HG03139 (cell line): Measurements from ENCODE around the gene KCNQ5.
"Not testable (repeated sequence)": the region's sequence is repeated elsewhere in the genome, so short reads cannot be mapped to it uniquely, and the experiment has no call there.

Source experiments
- ATAC-seq: cut with Tn5 transposase; IDR thresholded peaks from one replicate; pipeline ENCODE4 v1.9.1; 2021; ENCODE audit not compliant: unreplicated experiment

Gene KCNQ5

DNA sequence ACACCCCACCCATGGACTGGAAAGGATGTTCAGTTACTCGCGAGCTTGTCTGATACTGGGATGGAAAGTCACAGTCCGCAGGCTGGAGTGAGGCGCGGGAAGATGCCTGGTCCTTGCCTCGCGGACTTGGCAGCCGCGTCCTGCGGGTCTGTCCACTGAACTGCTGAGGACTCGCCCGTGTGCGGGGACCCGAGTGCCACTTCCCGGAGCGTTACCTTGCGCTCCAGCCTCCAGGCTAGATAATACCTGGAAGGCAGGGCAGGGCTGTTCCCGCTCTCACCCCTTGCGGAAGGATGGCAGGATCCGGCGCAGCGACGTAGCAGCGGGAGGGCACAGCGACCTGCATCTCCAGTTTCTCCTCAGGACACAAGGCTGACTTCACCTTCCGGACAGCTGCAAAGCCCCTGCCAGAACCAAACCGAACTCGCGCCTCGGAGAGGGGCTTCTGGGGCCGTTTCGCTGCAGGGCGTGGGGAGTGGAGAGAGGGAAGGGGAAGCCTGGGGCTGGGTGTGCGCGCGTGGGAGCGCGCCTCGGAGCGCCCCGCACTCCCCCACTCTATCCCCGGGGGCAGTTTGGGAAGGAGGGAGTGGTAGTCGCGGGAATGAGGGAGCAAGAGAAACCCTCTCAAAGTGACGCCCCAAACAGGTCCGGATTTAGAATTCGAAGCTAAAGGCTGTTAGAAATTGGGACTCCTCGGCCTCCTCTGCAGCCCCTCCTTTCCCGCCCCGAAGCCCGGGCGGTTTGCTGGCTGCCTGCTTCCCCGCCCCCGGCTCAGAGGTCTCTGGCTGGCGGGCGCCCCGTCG lies at the start of gene KCNQ5:
Gene KCNQ5 (plus strand): TSS at position 774 of the 803 bp plus-strand sequence.
- no peak for ATAC-seq

DNA sequence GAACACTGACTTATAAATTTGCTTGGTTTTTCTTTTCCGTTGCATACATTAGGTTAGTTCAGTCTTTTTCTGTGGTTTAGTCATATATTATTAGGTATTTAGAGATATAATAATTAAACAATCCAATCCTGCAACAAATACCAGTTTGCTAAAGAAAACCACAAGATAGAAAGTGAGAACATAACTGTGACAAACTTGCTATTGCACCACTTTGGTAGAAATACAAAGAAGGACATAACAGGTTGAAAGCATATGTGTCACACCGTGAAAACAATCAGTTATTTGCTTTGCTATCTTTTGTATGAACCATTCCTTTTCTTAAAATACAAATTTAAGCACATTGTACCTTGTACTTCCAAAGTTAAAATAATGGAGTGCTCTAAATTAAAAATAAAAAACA lies 42.0 kb upstream of the KCNQ5 start:
- peak; percentile 78 for ATAC-seq

DNA sequence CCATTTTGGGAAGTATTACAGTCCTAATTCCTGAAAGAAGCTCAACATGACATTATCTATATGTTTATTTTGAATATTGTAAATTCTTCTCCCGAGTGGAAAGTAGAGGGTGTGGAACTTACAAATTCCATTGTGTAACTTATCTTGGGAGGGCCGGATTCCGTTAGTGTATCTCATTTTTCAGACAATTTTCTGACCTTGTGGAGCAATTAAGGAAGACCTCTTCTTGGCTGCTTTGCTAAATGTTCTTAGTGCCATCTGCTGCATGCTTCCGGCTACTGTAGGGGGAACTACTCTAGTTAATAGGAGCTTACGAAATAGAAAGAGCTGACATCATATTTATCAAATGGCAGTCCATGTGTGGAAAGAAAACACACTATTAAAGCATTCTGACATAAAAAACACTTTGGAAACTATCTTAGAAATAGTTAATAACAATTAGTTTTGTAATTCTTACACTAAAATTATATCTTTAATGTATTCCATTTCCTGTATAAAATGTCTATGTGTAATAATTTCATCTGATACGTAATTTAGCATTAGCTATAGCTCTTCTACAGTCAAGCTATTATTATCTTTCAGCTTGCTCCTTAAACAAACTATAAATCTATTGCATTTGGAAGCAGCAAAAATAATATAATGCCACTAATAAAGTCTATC lies 41.5 kb upstream of the KCNQ5 start:
- peak; percentile 86 for ATAC-seq

DNA sequence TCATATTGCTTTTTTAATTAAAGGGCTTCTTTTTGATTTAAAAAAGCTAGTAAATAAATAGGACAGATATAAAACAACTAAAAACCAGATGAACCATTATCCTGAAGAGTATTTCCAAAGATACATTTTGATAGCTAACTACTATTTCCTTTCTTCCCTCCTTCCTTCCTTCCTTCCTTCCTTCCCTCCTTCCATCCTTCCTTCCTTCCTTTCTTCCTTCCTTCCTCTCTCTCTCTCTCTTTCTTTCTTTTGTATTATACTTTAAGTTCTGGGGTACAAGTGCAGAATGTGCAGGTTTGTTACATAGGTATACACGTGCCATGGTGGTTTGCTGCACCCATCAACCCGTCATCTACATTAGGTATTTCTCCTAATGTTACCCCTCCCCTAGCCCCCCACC lies 40.9 kb upstream of the KCNQ5 start:
- not testable (repeated sequence) for ATAC-seq

DNA sequence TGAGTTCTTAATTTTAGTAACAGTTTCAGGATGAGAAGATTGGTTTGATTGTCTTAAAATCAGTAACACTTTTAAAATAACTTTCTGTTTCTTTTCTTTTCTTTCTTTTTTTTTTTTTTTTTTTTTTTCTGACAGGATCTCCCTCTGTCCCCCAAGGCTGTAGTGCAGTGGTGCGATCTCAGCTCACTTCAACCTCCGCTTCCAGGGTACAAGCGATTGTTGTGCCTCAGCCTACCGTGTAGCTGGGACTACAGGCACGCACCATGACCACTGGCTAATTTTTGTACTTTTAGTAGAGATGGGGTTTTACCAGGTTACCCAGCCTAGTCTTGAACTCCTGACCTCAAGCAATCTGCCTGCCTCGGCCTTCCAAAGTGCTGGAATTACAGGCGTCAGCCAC lies 33.7 kb upstream of the KCNQ5 start:
- ATAC-seq, result no peak

DNA sequence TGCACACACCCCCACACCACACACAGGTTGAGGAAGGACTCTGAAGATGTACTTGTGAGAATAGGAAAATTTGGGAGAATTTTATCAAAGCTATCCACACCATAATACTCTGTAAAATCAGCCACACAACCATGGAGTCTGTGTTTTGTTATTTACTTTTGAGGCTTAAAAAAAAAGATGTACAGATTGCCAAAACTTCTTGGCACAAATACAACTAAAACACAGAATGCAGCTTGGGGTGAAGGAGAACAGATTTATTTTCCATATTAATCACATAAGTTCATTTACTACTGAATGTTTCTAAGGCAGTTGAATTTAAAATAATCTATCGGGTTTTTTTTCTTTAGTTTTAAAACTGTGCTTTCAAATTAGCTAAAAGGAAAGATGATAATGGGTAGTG lies 32.8 kb upstream of the KCNQ5 start:
- ATAC-seq, result no peak

DNA sequence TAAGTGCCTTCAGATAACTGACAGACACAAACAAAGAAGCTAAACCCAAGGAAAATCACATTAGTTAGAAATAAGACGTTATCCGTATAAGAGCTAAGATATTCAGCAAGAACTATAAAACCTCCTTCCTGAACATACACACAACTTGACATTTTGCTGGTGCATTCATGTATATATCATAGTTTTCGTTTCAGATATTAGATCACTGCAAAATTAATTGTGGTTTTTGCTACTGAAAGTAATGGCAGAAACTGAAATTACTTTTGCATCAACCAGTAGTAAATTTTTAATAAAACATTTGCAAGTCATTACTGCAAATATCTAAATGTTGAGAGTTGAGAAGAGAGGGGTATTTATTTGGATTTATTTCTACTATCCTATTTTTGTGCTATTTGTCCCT lies 26.1 kb upstream of the KCNQ5 start:
- ATAC-seq, result no peak

DNA sequence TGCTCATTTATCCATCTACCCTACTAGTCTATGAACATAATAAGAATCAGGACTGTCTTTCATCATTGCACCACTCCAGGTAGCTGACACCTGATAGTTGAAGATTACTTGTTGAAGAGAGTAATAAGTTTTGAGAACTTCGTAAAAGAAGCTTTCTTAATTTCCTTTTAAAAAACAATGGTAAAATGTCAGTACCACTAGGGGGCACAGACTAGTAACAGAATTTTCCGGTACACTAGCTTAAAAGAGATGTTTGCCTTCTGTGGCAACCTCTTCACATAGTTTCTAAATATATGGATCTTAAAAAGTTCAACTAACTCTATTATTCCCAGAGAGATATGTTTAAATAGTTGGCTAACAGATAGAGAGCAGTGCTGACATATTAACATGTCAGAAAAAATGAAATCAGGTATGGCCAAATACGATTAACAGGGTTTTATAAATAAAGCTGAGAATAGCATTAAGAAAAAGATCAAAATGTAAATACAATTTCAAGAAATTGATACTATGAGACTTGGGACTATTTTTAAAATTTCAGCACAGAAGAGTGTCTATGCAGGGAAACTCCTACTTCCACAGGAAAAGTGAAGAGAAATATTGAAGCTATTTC lies 5.4 kb upstream of the KCNQ5 start:
- ATAC-seq, result no peak

DNA sequence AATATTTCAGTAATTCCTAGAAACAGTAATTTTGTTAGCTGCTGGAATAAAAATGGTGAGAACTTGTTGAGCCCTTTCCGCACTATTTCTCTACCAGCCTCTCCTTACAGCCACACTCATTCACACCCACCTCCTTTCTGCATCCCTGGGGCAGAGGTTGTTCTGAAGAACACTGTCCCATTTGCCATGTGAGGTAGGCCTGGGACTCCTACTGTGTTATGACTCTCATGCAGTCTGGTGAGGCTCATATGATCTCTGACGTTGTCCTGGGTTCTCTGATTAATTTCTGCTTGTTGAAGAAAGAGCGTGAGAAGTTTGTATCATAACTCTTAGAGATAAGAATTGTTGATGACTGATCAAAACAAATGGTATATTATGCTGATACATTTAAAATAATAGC lies 4.1 kb upstream of the KCNQ5 start:
- ATAC-seq, result no peak

DNA sequence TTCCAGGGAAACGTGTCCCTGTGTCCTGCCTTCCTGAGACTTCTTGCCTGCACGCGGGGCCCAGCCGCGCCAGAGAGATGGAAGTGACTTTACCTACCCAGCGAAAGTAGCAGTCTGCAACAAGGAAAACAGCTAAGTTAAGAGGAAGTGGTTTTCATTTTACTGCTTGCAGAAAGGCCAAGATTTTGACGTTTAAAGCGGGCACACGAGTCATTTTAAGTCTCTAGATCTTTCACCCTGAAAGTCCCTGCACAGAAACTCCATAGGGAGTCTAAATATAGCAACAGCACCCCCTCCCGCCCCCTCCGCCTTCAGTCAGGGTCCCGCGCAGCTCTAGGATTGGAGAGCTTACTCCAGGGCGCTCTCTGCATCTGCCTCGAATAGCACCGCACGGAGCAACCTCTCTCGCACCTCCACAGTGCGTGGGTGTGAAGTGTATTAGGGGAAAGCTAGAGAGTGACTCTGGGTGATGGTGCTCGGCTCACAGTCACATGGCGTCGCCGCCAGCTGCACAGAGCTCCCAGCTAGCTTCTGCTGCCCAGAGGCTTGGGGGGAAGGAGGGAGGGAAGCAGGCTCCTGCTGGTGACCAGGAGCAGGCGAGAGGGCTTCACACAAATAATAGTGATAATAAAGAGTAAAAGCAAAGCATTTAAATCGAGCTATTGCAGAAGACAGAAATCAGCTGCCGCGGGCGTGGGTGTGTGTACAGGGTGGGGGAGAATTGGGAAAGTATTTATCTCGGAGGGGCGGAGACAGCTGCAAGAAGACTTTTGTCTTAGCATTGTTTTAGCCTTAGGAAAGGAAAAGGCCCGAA lies 1.8 kb upstream of the KCNQ5 start:
- peak; percentile 56 for ATAC-seq

DNA sequence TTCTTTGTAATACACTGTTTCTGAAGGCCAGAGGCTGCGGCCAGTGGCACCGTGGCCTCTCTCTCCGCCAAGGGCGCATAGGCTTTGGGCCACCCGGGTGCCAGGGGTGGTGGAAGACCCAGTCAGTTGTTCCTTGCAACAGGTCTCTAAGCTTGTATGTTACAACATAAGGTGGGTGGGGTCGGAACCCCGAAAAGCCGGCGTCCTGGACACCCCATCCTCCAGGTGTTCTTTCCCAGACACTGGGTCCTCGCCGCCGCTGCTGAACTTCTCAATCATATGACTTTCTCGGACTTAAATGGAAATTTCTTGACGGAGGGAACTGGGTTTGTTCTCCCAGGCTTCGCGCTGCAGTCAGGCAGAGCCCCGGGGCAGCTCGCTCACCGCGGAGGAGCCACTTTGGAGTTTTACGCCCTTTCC lies 983 bp upstream of the KCNQ5 start:
- ATAC-seq, result no peak

DNA sequence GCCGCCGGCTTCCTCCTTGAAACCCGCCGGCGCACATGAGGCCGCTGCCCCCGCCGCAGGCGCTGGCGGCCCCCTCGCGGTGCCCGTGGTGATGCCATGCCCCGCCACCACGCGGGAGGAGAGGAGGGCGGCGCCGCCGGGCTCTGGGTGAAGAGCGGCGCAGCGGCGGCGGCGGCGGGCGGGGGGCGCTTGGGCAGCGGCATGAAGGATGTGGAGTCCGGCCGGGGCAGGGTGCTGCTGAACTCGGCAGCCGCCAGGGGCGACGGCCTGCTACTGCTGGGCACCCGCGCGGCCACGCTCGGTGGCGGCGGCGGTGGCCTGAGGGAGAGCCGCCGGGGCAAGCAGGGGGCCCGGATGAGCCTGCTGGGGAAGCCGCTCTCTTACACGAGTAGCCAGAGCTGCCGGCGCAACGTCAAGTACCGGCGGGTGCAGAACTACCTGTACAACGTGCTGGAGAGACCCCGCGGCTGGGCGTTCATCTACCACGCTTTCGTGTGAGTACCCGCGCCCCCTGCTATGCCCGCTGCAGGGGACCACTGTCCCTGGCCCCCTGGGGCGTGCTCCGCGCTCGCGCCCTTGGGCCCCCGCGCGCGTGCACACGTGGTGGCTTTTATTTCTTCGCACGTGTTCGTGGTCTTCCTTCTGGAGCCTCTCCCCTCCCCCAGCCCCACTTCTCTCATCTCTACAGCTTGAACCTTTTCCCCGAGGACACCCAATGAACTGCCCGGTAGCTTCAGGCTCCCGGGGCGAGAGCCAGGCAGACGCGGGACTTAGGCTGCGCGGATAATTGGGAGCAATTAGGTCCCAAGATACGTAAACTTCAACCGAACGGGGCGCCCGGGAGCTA lies 453 bp downstream of the KCNQ5 start:
- peak; percentile 24 for ATAC-seq

DNA sequence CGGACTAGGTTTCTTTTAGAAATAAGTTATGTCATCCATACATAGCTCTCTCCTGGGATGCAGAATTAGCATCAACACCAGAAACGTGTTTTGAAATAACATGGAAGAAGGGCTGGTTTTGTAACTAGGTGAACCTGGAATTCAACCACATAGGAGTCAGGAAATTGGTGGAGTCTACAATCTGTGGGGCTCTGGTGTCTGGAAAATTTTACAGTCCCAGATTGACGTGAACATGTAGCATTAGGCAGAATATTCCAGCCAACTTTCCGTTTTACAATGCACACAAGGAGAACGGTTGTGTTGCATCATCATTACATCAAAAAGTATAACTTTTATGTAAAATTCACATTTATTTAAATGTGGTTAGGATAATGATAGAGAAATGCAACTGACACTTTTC lies 1.9 kb downstream of the KCNQ5 start:
- no peak for ATAC-seq

DNA sequence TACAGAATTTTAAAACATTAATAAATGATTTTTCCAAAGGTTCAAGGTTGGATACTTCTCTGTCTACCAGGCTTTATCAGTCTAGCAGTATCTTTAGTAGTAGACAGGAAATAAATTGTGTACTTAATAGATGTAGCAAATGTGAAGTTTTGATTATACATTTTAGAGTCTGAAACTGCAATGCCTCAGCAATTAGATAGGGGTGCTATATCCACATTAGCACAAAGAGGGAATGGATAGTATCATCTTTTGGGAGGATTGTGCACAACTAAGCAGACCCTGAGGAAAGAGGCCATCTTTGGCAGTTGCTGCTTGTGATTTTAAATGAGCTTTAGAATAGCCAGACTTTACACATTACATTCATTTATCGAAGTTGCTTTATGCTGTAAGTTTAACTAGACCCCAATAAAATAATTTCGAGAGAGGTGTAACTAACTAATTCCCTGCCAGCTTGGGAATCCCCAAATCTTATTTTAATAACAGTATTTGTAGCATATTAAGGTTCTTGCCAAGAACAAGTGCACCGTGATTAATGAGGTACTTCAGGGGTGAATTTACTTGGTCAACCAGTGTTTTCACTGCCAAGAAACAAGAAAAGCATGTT lies 2.8 kb downstream of the KCNQ5 start:
- no peak for ATAC-seq

DNA sequence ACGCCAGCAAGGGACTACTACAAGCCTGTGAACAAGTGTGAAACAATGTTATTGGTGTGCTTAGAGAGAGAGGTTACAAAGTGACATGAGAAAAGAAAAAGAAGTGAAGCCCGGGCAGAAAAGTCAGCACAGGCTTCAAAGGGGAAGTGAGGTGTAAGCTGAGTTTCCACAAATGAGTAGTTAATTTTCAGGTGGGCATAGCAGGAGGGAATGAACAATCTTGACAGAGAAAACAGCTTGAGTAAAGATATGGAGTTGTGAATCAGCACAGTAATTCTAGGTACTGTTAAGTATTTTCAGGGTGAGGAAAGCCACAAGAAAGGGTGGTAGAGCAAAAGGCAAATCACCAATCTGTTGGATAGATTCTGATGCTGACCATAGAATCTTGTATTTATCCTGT lies 4.3 kb downstream of the KCNQ5 start:
- peak; percentile 25 for ATAC-seq

DNA sequence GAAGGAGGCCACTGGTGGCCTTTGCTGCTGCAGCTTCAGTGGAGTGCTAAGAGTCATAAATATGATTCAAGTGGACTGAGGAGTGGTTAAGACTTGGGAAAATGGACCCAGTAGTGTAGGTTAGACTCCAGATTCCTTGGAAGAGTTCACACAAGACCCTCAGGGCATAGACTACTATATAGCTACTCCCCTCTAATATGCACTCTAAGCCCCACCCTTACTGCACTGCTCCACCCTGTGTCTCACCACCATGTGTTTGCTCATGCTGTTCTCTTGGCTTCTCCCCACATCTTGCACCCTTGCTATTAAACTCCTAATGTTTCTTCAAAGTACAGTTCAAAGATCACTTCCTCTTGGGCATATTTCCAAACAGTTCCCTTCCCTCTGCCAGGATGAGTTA lies 5.7 kb downstream of the KCNQ5 start:
- no peak for ATAC-seq

DNA sequence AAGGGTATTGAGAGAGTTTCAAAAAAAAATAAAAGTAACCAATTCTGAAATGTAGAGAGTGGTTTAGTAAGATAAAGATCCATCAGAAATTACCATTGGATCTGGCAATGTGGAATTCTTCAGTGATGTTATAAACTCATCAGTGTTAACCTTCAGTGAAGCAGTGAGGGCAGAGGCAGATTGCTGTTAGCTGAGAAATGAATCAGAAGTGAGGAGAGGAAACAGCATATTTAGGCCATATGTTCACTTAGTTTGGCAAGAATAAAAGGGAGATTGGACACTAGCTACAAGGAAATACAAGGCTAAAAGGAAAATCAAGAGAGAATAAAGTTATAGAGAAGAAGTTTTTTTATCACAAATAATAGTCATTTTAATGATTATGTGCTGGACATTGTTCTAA lies 9.6 kb downstream of the KCNQ5 start:
- no peak for ATAC-seq

DNA sequence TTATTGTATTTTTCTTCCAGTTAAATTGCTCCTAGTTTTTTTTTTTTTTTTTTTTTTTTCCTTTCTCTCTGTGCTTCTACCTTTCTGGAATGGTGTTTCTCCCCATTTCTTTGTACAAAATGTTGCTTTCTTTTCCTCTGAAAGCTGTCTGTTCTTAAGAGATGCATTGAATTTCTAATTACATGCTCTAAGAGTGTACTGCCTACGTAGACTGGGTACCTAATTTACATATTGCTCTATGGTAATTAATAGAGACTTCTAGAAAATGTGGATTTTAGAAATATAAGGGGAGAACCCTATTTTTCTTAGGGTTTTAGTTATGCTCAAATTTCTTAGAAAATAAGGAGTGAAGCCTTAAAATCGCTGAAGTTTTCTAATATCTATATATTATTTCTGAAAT lies 13.8 kb downstream of the KCNQ5 start:
- ATAC-seq, result no peak

DNA sequence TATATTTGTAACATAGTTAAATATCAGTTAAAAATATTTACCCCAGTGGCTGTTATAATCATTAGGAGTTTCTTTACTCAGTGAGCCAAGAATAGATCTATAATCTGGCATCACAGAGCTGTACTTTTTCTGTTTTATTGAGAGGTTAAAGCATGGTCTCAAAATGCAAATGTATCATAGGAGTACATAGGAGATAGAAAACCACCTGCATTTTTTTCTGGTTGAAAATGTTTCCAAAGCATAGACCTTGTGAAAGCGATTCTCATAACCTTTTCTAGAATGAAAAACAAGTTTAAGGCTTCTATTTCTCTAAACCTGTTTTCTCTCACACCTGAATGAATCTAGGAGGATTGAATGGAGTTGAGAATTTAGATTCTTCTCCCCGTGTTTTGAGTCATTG lies 14.4 kb downstream of the KCNQ5 start:
- peak; percentile 81 for ATAC-seq

DNA sequence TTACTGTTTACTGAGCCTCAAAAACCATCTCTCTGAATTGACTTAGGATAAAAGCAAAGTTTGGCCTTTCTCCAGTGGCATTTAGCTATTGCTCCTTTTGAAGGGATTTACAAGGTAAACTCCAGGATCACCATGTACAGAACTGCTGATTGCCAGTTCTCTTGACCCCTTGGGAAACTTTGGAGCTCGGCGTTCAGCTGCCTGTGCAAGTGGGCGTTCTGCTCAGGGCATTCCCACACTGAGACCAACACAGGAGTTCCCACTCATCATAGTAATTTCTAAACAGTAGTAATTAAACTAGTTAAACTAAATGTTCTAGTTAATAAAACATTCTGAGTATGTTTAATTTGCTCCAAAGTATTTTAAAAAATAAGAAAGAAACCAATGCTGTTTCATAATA lies 14.9 kb downstream of the KCNQ5 start:
- no peak for ATAC-seq
